SH-SY5Y (cell line): Measurements from ENCODE around the gene WDFY4.

Experiments used
- GATA2 ChIP-seq: IDR thresholded peaks from 2 replicates; pipeline ENCODE4 v1.6.1; 2011; ENCODE audit warnings: mild to moderate bottlenecking, low read depth, low read length
- GATA3 ChIP-seq: IDR thresholded peaks from 2 replicates; pipeline ENCODE4 v1.6.1; 2011; ENCODE audit warnings: low read depth, mild to moderate bottlenecking, low read length, moderate library complexity

DNA sequence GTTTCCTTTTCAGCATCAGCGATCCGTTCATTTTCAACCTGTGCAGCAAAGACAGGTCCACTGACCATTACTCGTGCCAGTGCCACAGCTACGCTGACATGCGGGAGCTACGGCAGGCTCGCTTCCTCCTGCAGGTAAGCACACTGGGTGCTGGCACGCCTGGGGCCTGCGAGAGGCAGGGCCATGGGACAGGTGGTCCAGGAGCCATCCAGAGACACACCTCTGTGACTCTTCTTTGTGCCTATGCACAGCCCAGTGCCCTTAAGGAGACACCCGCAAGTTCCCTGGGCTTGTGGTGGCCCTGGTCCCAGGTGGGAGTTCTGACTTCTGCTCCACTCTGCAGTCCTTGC, 212.7 kb downstream of the WDFY4 start:
- TF ChIP-seq GATA2 (no peak), GATA3 (no peak)
